Kidney (tissue), 14 donors: Measurements from ENCODE around the gene PRAME. TPM values are rescaled to one million over a fixed set of nuclear protein-coding genes. Genes with fewer than 3 reads are reported as not detected.

Experiments used
- DNase-seq, 5 donors: peaks; one replicate each; pipeline ENCODE4 v3.0.0-alpha.2; 2013 to 2020
- FAIRE-seq: peaks from 2 replicates; lab custom pipeline; 2012; peaks lifted over from hg19 to GRCh38; lab: Jason Lieb, UNC
- H3K27ac ChIP-seq, 2 donors: one replicate each; pipeline ENCODE4 v1.7.0; 2013; ENCODE audit warnings: low read depth in 2 of 2, low read length in 2 of 2, inconsistent platforms in 1 of 2
- H3K27me3 ChIP-seq: one replicate; pipeline ENCODE4 v1.7.1; 2013; ENCODE audit warnings: low read length, inconsistent platforms; ENCODE audit not compliant: control insufficient read depth, insufficient read depth
- H3K36me3 ChIP-seq, 3 donors: one replicate each; pipeline versions ENCODE4 v1.7.0 to v1.7.1; 2013; ENCODE audit warnings: low read length in 3 of 3, control low read depth in 1 of 3, inconsistent platforms in 1 of 3; ENCODE audit not compliant: insufficient read depth in 3 of 3, control insufficient read depth in 2 of 3
- H3K4me1 ChIP-seq, 3 donors: one replicate each; pipeline versions ENCODE4 v1.7.0 to v1.7.1; 2013; ENCODE audit warnings: low read length in 3 of 3, inconsistent platforms in 1 of 3, low read depth in 1 of 3; ENCODE audit not compliant: control insufficient read depth in 2 of 3, insufficient read depth in 2 of 3
- H3K4me3 ChIP-seq, 3 donors: one replicate each; pipeline versions ENCODE4 v1.7.0 to v1.8.1; 2013; ENCODE audit warnings: low read length in 3 of 3, control low read depth in 1 of 3, inconsistent platforms in 1 of 3
- H3K9ac ChIP-seq, 3 donors: one replicate each; pipeline versions ENCODE4 v1.7.0 to v1.7.1; 2013; ENCODE audit warnings: low read length in 3 of 3, control low read depth in 1 of 3, inconsistent platforms in 1 of 3
- H3K9me3 ChIP-seq, 3 donors: one replicate each; pipeline versions ENCODE4 v1.7.0 to v1.7.1; 2013; ENCODE audit warnings: low read length in 3 of 3, control low read depth in 1 of 3, inconsistent platforms in 1 of 3; ENCODE audit not compliant: control insufficient read depth in 2 of 3, insufficient read depth in 1 of 3
- intact Hi-C: fragments of 100-400 bp; cut with DNase I; formaldehyde crosslinking; loops from one replicate; pipeline ENCODE4 v1.11.1; 2022
- polyA plus RNA-seq: library from polyadenylated mRNA; stranded (reverse); fragments of 350-450 nt; fragmentation: Illumina TruSeq; extraction: RNeasy Lipid Tissue Mini Kit (QIAGEN cat#74804); gene quantifications from one replicate; pipeline ENCODE4 v1.2.3, GENCODE V29; 2014; ENCODE audit warnings: low read depth, low replicate concordance; ENCODE audit not compliant: insufficient read depth
- total RNA-seq: library from RNA; stranded (reverse); fragmentation: NEBNext Ultra II Directional; extraction: Animal tissue kit (Norgen Biotek cat#: 25700); gene quantifications from one replicate; pipeline ENCODE4 v1.2.1, GENCODE V29; 2021
- TF ChIP-seq, protein P1 (sequence below): IDR thresholded peaks from 3 replicates; pipeline ENCODE4 v1.5.1; 2012; ENCODE audit warnings: mild to moderate bottlenecking, moderate library complexity, borderline replicate concordance; ENCODE audit not compliant: insufficient read depth; ENCODE audit errors: extremely low read depth
- donor health status: control.
- donor health status: control.
- donor health status: control.
- donor health status: control.
- donor health status: control.
- donor health status: DM: yes; HTN: yes; CAD: no.
- donor health status: Normal renal cell carcinoma (clear cell type).

Gene PRAME
- total and polyA plus RNA-seq, 2 donors from 2014 or later: 1.7 to 4.0 TPM

DNA sequence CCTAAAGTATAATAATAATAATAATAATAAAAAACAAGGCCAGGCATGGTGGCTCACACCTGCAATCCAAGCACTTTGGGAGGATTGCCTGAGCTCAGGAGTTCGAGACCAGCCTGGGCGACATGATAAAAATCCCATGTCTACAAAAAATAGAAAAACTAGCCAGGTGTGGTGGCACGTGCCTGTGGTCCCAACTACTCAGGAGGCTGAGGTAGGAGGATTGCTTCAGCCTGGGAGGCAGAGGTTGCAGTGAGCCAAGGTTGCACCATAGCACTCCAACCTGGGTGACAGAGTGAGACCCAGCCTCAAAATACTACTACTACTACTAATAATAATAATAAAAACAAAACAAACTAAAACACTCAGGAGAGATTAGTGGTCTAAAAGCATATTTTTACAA, 23.4 kb downstream of the PRAME start:
- intact Hi-C loops: no loop called here
- no peak overlapping the region for H3K4me3 ChIP-seq
- H3K4me1 ChIP-seq: no peaks in the 10 kb centered on the region
- FAIRE-seq (no peak), DNase-seq (no peak)
- no peak overlapping the region for H3K27ac ChIP-seq
- H3K27me3 ChIP-seq: no peaks in the 10 kb centered on the region
- no peaks in the 10 kb centered on the region for H3K9me3 ChIP-seq
- H3K9ac ChIP-seq: no peak overlapping the region
- no peaks in the 10 kb centered on the region for H3K36me3 ChIP-seq
- TF ChIP-seq, protein P1, sequence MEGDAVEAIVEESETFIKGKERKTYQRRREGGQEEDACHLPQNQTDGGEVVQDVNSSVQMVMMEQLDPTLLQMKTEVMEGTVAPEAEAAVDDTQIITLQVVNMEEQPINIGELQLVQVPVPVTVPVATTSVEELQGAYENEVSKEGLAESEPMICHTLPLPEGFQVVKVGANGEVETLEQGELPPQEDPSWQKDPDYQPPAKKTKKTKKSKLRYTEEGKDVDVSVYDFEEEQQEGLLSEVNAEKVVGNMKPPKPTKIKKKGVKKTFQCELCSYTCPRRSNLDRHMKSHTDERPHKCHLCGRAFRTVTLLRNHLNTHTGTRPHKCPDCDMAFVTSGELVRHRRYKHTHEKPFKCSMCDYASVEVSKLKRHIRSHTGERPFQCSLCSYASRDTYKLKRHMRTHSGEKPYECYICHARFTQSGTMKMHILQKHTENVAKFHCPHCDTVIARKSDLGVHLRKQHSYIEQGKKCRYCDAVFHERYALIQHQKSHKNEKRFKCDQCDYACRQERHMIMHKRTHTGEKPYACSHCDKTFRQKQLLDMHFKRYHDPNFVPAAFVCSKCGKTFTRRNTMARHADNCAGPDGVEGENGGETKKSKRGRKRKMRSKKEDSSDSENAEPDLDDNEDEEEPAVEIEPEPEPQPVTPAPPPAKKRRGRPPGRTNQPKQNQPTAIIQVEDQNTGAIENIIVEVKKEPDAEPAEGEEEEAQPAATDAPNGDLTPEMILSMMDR: no peak

- intact Hi-C loops: no loop called here
- Histone ChIP-seq H3K4me1 (no peaks in the 10 kb centered on the region), H3K27me3 (no peaks in the 10 kb centered on the region), H3K27ac (no peak overlapping the region), H3K36me3 (no peaks in the 10 kb centered on the region), H3K9me3 (no peaks in the 10 kb centered on the region), H3K4me3 (no peak overlapping the region), H3K9ac (no peak overlapping the region)
- TF ChIP-seq, protein P1: no peak
- FAIRE-seq (no peak), DNase-seq (no peak)
Measured at GRCh38 chr22:22534604-22535415, 24.3 kb downstream of the PRAME start.

DNA sequence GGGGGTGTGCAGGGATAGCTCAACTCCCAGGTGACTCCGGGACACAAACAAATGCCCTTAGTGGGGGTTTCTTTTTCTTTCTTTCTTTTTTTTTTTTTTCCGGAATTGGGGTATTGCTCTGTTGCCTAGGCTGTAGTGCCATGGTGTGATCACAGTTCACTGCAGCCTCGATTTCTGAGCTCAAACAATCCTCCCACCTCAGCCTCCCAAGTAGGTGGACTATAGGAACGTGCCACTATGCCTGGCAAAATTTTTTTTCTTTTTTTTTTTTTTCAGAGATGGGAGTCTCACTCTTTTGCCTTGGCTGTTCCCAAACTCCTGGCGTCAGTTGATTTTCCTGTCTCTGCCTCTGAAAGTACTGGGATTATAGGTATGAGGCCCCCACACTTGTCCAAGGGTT, 25.2 kb downstream of the PRAME start:
- Histone ChIP-seq H3K27me3 (no peaks in the 10 kb centered on the region), H3K4me3 (no peak overlapping the region), H3K9ac (no peak overlapping the region), H3K4me1 (no peaks in the 10 kb centered on the region), H3K9me3 (no peaks in the 10 kb centered on the region), H3K36me3 (no peaks in the 10 kb centered on the region), H3K27ac (no peak overlapping the region)
- DNase-seq (no peak), FAIRE-seq (no peak)
- intact Hi-C loops: no loop called here
- TF ChIP-seq, protein P1: no peak
